ENCODE measurements around the gene FBXL22.
"Not testable (repeated sequence)": the region's sequence is repeated elsewhere in the genome, so short reads cannot be mapped to it uniquely, and the experiment has no call there.

FBXL22 gene

DNA sequence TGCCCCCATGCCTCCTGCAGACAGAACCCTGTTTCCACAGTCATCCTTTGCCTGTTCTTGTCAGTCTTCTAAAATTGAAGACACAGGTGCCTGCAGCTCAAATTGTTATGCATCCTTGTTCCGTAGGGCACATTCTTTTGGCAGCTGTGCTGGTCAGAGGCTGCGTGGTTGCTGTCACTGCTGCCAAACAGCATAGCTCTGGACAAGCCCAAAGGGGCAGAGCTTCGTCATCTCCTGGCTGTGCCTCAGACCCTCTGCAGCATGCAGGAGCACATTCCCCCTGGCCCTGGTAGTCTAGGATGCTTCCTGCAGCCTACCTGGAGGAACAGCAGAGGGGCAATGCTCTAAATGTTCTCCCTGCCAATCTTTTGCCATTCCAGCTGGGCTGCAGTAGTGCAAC is 2.1 kb upstream of the FBXL22 start:
- DNase-seq = no peak

DNA sequence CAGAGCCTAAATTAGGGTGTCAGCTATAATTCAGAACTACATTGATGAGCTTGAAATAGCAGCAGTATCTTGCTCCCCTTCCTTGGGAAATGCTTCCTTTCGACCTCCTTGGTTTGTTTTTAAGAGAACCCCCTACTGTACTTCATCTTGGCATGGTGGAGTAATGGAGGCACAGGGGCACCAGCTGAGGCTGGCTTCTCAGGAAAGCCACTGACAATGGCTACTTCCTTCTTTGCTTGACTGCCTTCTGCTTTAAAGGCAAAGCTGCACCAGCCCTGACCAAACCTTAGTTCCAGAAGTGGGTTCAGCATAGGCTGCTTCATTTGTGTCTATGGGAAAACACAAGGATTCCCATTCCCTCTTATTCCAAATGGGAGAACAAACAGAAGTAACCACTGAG is 1.5 kb upstream of the FBXL22 start:
- DNase-seq = no peak

DNA sequence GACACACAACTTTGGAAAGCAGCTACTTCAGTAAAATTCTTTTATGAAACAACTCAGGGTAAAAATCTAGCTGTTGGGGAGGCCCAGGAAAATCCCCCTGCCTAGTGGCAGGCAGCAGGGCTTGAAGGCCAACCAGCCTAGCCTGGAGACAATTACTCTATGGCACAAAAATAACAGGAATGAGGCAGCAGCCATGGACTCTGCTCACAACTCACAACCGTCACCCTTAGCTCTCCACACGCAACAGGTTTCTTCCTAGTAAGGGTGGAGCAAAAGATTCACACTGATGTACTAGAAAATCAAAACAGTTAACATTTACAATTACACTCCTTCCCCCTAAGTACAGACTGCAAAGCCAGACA is 530 bp upstream of the FBXL22 start:
- no peak for DNase-seq

DNA sequence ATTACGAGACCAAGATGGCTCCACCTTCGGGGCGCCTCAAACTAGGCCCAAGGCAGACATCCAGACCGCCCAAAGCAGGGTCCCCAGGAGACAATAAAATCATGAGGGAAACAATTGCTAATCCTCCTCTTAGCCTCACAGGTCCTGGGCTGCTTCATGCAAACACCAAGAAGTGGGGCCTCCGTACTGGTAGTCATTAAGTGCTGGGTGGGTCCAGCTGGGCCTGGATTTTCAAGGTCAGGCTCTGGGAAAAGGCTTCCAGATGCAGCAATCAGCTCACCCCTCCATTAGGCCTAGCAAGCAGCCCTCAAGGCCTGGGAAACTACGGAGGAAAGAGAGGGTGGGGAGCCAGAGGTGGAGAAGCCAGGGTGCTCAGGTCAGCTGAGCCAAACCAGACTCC is 634 bp downstream of the FBXL22 start:
- no peak for DNase-seq

DNA sequence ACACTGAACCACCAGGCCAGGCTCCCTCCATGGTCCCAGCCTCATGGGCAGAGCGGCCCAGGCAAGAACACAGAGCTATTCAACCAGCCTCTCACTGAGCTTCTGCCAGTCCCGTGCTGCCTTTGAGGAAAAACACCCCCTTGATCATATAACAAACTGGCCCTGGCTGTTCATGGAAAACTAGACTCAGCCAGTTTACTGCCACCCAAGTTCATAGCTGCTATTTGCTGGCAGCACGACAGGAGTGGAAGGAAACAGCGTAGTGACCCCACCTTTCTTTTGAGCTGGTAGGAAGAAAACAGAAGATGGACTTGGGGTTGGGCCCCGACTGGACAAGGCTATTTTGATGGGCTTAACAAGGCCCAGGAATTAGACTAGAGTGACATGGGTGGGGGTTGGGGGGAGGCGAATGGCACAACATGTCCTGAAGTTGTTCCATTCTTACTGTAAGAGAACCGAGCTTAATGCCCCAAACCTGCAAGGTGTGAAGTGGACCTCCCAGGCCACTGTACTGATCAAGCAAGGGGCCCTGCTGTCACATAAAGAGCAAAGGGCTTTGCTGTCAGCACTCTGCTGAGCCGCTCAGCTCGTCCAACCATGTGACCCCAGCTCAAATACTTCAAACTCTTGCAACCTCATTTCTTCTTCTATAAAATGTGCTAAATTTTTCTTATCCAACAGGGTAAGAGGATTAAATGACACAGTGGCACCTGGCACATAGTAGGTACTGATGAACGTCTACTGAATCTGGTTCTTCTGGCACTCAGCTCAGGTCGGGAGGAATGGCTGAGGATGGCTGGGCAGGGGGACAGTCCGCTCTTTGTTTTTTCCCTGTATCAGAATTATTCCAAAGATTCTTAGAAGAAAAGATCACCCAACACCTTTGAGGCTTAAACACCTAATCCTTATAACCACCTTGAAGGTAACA is 1.6 kb downstream of the FBXL22 start:
- DNase-seq = no peak

DNA sequence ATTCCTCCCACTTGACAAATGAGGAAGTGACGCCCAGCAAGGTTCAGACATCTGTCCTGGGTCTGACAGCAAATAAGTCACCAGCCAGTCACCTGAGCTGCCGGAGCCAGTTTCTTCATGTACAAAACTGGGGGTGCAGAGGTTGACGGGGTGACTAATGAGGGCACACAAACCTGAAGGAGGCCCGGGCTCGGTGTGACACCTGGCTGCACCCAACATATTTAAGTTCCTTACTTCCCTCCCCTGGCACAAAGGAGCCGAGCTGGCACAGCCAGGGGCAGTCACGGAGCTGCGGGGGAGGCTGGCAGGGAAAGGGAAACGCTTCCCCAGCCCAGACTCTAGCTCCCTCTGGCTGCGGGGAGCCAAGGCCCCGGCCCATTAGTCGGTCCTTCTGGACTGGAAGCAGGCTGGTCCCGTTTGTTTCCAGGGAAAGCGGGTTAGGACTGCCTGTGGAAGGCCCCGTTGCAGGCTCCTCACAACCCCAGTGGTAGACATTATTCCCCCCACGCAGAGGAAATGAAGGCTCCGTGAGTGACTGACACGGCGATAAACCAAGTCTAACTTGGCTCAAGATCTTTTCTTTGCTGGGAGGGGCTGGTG is 2.3 kb downstream of the FBXL22 start:
- peak; percentile 32 for DNase-seq

DNA sequence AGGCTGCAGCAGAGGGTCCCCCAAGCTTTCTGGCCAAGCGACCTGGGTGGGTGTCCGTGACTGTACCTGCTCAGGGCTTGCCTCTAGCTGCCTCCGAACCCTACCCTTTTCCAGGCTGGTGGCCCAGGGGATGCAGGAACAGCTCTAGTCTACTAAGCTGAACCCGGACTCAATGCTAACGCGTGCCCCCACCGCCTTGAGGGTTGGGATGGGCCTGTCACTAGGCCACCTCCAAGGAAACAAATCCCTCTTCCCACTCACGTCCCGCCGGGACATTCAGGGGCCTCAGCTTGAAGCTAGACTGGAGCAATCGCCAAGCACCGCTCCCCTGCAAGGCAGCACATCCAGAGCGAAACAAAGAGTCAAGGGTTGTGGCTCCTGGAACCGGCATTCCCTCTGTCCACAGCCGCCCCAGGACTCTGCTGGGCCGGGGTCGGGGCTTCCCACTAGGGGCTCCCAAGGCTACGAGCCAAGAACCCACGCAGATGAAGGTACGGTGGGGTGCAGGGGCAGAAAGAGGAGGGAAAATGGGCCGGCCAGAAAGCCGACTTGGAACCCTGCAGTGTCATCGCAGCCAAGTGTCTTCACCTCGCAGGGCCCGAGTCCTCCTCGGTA is 2.9 kb downstream of the FBXL22 start:
- no peak for DNase-seq

DNA sequence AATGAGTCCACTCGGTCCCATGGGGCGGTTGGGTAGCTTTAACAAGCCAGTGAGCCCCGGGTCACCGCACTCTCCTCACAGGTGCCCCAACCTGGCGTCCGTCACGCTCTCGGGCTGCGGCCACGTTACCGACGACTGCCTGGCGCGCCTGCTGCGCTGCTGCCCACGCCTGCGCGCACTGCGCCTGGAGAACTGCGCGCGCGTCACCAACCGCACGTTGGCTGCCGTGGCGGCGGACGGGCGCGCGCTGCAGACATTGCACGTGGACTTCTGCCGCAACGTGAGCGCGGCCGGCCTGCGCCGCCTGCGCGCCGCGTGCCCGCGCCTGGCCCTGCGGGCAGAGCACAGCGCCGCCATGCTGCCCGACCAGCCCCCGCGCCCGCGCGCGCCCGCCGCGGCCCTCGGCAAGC is 3.4 kb downstream of the FBXL22 start:
- DNase-seq = peak; percentile 82

DNA sequence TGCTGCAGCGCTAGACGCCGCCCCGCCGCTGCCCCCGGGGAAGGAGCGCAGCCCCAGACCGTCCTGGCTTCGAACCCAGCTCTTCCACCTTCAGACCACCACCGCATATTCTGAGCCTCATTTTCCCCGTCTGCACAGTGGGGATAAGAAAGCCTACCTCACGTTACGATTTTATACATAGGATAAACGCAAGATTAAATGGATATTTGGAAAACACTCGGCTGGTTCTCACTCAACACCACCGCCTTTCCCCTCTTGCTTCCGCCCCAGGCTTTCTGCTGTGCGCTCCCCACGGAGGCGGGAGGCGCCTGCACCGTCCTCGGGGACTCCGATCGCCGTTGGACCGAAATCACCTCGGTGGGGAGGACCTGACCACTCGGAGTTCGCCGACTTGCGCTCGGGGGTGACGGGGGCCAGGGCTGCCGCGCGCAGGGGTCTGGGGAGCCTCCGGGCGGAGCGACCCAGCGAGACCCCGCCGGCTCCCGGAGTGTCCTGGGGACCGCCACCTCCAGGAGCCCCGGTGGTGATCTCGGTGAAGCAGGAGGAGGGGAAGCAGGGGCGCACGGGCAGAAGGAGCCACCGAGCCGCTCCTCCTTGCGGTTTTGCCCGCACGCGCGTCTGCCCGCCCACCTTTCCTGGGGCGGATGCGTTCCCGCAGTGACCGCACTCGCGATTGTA is 4.0 kb downstream of the FBXL22 start:
- peak; percentile 43 for DNase-seq

DNA sequence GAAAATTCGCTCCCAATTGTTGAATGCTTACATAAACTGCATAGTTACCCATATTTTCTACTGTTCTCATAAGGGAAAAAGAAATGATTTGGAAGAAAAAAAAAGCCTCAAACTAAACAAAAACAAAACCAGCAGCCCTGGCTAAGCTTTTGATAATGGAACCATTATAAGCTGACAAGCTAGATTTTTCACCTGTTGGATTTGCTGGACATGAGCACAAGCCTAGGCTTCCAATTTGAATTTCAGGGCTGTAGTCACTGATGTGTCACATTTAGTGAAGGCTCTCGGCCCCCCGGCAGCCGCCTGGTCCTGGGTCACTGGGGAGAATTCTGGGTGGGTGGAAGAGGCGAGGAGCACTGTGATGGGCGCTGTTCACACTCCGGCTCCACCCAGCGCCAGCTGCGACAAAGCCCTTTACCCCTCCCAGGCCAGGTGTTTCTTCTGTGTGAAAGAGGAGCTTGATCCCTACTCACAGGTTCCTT is 4.6 kb downstream of the FBXL22 start:
- DNase-seq = no peak

DNA sequence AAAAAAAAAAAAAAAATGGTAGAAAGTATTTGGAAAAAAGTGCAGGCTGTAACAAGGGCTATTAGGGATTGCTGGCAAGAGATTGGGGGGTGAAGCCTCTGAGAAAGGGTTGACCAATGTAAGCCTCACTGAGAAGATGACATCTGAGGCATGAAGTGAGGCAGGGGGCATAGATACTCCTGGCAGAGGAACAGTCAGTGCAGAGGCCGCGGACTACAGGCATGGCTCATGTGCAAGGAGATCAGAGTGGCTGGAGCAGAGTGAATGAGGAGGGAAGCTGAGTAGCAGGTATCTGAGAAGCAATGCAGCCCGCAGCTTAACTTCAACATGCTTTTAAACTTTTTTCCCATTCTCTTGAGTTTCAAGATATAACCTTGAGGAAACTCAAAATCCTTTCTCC is 5.4 kb downstream of the FBXL22 start:
- no peak for DNase-seq

DNA sequence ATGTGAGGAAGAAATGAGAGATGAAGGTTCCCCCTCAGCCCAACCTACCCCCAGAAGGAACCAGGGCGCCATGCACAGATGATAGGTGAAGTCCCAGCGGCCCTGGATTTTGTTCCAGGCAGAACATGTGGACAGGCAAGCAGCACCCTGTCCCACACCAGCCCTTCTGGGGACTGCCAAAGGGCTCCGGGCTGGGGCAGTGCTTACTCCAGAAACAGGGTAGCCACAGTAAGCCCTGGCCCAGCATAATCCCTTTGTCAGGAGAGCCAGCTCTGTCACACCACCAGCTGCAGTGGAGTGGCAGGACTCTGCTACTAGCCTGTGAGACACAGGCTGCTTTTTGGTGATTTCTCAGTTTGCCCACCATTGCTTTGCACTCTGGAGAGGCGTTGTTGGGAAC is 6.3 kb downstream of the FBXL22 start:
- no peak for DNase-seq

DNA sequence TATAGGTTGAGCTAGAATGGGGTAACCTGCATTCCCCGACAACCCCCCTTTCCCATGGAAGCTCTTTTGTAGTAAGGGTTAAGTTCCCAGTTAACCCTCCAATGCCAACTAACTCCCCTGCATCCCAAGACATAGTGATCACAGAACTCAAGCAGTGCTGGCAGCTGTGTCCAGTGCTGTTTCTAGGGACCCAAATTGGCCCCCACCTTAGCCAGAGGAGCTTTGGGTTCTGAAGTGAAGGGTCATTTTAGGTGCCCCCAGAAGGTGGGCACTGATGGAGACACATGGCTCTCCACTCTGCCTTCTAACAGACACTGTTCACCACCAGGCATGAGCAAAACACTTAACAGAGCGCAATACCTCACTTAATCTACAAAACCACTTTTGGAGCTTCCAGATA is 7.1 kb downstream of the FBXL22 start:
- DNase-seq = no peak

DNA sequence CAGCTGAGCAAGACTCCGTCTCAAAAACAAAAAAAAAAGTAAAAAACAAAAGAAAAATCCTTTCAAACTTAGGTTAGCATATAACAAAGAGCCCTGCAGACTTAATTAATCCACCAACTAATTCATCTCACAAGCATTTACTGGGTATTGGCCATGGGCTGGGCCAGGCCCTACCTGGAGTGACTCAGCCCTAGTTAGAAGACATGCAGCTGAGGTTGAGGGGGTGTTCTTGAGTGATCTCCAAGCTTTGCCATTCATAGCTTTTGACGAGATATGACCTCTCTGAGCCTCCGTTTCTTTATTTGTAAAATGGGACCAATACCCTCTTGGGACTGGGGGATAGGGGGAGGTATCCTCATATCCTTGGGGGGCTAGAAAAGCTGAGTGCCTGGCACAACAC is 7.8 kb downstream of the FBXL22 start:
- DNase-seq = no peak

DNA sequence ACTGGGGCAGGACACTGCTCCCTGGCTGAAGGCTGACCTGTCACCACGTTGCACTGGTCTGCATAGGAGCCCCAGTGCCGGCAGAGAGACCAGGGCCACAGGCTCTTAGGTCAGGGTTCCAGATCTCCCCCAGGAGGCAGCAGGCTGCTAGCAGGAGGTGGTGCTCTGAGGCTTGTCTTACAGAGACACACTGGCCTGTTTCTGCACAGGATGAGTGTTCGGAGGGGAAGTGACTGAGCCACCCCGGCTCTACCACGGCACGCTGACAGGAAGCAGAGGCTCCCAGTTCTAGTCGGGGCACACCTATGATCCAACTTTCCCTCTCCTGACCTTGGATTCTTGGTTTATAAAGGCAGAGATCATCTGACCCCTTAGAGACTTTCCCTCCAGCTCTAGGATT is 8.6 kb downstream of the FBXL22 start:
- DNase-seq = peak; percentile 40

DNA sequence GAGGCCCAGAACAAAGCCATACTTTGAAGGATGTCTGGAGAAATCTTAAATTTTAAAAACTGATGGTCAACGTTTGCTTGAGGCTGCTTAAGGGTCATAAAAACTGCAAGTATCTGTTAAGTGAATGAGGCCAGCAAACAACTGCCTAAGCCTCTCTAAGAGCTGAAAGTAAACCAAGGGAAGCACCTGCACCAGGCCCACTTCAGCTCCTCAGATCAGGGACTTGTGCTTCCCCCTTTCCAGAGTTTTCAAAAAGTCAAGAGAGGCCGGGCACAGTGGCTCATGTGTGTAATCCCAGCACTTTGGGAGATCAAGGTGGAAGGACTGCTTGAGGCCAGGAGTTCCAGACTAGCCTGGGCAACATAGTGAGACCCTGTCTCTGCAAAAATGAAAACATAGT is 9.1 kb downstream of the FBXL22 start:
- DNase-seq = no peak

DNA sequence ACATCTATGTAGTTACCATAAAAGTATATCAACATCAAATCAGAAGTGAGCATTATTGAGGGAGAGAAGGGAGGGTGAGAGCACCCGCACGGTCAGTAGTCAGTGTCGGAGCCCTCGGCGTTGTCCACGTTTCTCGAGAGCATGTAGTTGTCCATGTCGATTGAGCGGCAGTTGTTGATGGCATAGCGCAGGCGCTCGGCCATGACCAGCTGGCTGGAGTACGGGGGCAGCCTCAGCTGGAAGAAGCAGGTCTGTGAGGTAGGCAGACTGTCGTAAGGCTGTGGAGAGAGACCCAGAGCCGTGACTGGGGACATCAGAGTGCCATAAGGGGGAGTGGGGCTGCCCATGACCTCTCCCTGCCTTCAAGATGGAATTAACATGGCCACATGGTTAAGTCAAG is 11.8 kb downstream of the FBXL22 start:
- no peak for DNase-seq

DNA sequence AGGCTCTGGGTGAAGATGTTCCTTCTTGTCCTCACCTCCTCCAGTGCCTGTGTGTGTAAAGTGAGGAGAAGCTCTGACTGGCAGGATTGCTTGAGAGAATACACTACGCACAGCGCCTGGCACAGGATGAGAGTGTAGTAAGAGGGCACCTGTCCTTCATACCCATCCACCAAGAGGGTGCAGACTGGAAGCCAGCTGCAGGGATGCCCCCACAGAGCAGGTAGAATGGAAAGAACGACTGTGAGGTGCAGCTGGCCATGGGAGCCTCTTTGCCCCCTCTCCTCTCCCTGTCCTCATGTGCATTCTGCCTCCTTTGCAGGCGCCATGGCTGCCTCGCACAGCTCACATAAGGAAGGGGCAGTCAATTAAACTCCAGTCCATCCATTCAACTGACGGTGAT is 12.3 kb downstream of the FBXL22 start:
- DNase-seq = no peak

DNA sequence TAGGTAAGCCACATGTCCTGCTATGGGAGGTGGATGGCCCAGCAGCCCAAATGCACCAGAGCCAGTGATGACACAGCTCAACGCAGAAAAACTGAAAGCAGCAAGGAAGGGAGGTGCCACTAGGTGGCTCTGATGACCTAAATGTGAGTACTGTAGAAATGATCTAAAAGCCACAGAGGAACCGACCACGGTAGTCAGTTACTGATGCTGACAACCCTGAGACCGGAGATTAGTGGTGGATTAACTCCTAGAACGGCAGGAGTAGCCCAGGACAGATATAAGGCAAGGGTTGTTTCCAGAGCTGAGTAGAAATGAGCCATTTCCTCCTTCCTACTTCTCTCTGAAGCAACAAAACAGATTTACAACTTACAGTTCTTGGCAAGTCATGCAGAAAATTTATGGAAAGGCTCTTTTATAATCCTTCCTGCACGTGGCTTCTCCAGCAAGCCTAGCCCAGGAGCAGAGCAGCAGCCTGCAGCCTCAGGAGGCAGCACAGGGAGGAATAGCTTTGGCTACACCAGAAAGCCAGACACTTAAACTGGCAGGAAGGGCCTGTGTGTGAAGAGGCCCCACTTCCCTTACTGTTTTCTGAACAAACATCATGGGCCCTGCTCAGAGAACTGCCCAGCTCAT is 13.1 kb downstream of the FBXL22 start:
- DNase-seq = peak; percentile 57

DNA sequence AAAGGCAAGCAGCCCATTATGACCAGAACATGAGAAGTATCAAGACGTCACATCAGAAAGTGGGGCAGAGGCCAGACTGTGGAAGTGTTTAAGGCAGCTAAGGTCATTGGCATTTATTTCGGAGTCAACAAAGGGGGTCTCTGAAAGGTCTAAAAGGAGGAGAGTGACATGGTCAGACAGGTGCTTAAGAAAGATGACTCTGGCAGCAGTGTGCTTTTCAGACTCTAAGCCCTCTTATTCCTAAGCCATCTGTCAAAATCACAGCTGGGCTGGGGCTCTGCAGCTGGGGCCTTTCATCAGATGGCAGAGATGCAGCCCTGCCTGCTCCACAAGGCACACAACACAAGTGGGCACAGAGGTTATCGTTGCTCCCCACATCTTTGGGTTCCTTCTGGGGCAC is 14.0 kb downstream of the FBXL22 start:
- no peak for DNase-seq

DNA sequence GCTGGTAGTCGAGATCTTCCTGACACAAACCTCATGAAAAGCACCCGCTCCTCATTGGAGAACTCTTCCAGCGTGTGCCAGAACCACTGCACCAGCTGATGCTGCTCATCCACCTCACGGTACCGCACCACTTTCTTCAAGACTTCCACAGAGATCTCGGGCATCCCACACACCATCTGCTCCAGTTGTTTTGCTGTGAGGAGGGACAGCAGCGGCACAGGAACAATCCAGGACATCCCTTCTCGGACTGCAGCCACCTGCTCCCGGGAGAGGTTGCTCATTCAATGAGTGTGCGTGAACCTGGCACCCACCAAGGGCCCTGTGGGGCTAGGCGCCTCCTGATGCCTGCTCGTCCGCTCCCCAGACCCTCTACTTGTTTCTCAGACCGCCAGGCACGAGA is 15.1 kb downstream of the FBXL22 start:
- DNase-seq = no peak

DNA sequence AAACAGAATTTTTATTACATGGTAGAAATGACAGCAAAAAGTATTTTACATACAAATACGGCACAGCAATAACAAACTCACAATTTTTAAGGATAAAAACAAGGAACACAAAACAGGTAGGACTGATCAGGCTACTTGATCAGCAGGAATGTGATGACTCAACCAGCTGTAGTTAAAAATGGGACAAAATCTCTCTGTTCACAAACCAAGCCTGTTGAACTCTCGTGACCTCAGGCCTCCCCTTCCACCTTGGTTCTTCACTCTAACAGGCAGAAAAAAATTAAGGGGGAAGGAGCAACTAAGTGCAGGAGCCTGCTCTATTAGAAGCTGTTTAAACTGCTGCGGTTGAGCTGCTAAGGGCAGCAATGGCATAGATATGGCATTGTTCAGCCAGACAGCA is 18.7 kb downstream of the FBXL22 start:
- DNase-seq = no peak

DNA sequence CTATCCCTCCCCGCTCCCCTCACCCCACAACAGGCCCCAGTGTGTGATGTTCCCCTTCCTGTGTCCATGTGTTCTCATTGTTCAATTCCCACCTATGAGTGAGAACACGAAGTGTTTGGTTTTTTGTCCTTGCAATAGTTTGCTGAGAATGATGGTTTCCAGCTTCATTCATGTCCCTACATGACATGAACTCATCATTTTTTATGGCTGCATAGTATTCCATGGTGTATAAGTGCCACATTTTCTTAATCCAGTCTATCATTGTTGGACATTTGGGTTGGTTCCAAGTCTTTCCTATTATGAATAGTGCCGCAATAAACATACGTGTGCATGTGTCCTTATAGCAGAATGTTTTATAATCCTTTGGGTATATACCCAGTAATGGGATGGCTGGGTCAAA is 20.0 kb downstream of the FBXL22 start:
- not testable (repeated sequence) for DNase-seq
